HT1080 (cell line): ENCODE results near the gene YIPF5. TPM values are rescaled to one million over a fixed set of nuclear protein-coding genes. Genes with fewer than 3 reads are reported as not detected.

Source experiments
- DNase-seq: peaks from one replicate; pipeline ENCODE4 v3.0.0-alpha.2; 2015; ENCODE audit warnings: low read depth
- total RNA-seq: library from RNA; depleted of rRNA; stranded (reverse); fragments of >200 nt; shearing (Covaris generic); gene quantifications from 2 replicates; pipeline ENCODE4 v1.2.3, GENCODE V29; 2014

YIPF5 gene
- total RNA-seq, 1 experiment from 2014 or later = 43.0 TPM

DNA sequence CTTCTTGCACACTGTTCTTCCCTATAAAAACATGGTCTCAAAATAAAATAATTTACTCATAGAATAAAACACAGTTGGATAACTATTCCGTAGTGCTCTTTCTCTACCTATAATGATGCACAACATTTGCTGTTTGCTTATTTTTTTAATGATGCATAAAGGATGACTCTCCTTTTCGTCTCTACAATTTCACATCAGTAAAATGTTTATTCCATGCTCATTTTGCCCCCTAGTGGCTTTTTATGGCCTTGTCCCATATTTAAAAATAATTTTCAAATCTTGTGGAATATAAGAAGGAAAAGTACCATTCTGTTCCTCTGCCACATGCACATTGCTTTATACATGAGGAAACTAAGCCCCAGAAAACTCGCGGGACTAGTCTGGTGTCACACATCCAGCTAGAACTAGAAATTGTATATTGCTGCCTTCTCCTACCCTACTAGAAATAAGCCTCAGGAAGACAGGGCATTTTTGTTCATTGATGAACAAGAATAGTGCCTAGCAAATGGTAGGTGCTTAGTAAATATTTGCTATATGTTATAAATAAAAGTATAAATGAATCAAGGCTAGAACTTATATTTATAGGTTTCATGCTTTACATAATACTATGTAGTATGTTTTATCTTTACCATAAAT is 12.9 kb upstream of the YIPF5 start:
- DNase-seq = peak; percentile 41

- DNase-seq = peak; percentile 3
These were observed 8.8 kb upstream of the YIPF5 start for GRCh38 chr5:144179226-144179625.

DNA sequence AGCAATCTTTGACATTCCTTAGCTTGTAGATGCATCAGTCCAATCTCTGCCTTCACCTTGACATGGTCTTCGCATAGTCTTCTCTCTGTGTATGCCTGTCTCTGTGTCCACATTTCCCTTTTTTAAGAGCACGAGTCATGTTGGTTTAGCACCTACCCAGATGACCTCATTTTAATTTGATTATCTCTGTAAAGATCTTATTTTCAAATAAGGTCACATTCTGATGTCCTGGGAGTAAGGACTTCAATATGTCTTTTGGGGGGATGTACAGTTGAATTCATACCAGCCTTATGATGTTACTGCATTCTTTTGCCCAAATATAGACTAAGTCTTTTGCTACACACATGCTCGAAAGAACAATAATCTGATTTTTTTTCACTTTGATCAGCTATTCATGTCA is 7.1 kb upstream of the YIPF5 start:
- no peak for DNase-seq

GRCh38 chr5:144173766-144174165 is 3.3 kb upstream of the YIPF5 start:
- DNase-seq = no peak

DNA sequence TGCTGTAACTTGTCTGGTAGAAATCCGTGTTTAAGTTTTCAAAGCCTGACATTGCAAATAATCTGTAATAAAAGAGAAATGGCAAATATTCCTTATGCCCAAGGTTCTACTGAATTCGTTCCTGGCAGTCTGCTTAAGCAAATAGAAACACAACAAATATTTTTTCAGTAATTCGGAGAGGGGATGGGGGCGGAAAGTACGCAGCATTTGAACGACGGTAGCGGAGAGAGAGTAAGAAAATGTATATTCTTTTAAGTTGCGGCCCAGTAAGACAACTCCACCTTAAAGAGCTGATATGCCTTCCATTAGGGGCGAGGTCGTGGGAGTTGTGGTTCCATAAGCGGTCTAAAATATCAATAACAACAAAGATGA is 569 bp downstream of the YIPF5 start:
- DNase-seq = no peak

DNA sequence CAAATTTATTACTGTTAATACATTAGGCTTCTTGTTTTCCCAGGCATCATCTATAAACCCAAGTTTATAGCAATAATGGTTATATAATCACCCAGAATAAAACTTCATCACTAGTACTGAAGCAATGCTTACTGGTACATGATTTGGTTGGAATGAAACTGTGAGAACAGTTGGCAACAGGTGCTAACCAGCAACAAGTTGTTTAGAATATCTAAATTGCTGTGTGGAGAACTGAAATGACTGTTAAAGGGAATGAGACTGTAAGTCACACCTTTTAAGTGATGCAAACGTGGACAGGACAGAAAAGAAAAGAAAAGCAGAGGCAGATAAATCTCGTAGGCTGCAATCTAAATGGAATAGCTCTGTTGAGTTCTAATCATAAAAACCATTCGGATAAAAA is 2.5 kb downstream of the YIPF5 start:
- no peak for DNase-seq

DNA sequence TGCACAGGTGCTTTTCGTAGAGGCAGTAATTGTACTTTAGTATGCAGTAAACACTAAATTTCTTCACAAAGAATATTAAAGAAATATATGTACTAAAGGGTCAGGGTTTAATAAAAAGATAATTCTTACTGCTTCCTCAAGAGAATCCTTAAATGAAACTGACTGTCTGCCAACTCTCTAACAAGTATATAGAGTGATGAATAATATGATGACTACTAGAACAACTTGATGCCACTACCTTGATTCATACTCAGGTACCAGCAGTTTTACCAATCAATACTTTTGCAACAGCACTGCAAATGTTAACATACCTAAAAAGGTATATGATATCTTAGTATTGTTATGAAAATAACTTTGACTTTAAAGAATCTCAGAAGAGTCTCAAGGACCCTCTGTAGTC is 3.8 kb downstream of the YIPF5 start:
- DNase-seq = no peak

GRCh38 chr5:144162686-144163085 is 7.8 kb downstream of the YIPF5 start:
- no peak for DNase-seq

DNA sequence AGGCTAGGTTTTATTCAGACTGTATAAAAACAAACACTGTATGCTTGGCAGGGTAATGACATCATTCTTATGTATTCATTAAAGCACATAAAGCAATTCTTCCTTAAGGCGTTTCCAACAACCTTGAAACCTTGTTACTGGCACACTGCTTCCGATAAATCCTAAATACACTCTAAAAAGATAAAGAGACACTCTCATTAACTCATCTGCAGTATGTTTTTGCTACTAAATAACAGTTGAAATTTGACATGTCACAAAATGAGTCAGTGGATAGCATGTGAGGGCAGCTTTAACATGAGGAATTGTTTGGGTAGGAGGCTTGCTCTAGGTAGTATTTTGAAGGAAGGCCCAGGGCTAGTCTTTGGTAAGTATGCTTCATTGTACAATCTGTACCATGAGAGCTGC is 13.7 kb downstream of the YIPF5 start:
- no peak for DNase-seq

GRCh38 chr5:144151026-144151425 is 19.4 kb downstream of the YIPF5 start:
- DNase-seq = no peak

- no peak for DNase-seq
These were observed 25.3 kb downstream of the YIPF5 start for GRCh38 chr5:144144956-144145751.

GRCh38 chr5:144143625-144144024 is 26.8 kb downstream of the YIPF5 start:
- no peak for DNase-seq

GRCh38 chr5:144142824-144143162 is 27.7 kb downstream of the YIPF5 start:
- DNase-seq = no peak

- DNase-seq = peak; percentile 53
These were observed 28.2 kb downstream of the YIPF5 start for GRCh38 chr5:144142139-144142823.

DNA sequence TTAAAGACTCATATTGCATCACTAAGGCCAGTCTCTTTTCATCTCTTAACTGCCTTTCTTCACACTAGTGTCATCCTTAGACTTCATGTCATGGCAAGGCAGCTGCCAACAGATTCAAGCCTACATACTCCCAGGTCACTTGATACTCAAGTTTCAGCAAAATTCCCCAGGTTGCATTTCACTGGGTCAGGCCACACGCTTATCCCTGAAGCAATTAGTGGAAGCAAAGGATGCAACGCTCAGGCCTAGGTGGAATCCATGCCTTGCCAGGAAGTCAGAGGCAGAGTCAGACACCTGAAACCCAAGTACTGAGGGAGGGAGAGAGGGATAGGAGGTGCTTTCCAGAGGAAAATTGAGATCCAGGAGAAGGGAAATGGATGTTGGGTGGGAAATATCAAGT is 28.9 kb downstream of the YIPF5 start:
- no peak for DNase-seq

DNA sequence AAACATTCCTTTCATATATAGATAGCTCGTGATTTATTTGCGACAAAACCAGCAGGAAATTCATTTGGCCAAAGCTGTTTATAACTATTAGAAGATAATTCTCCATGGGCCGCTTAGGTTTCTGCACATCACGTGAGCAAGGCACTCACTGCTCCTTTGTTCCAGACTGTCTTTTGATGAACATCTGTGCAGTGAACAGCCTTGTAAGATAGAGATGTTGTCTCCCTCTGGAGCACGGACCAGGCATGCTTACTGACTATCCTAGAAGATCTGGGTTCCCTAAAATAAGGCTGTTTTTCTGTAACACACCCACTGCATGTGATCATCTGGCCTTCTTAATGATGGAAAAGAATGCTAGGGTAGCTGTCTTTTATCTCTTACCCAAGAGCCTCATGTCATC is 30.9 kb downstream of the YIPF5 start:
- no peak for DNase-seq

DNA sequence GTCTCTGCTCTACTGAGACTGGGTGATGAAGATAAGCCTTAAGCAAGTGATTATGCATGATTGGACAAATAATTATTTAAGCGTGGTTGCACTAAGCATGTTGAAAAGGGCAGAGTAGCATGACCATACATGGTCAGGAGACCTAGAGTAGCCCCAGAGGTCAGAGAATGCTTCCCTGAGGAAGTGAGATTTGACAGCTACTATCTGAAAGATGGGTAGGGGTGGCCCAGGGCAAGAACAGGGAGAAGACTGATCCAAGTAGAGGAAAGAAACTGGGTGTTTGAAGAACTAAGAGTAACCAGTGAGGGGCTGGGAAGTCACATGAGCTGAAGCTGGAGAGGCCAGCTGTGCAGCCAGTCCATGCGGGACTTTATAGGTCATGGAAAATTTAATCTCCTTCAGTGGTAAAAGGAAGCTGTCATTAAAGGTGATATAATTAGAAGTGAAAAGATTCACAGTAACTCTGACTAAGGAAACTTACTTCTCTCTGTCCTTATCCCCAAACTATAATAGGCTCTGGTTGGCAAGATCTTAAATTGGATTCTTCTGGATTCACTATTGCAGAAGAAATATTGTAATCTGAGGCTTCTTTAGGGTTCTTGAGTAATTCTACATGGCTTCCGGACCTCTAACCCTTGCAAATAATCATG is 35.2 kb downstream of the YIPF5 start:
- DNase-seq = no peak

- no peak for DNase-seq
These were observed 36.1 kb downstream of the YIPF5 start for GRCh38 chr5:144134194-144134826.

- no peak for DNase-seq
These were observed 37.3 kb downstream of the YIPF5 start for GRCh38 chr5:144133050-144133633.

GRCh38 chr5:144131261-144131660 is 39.2 kb downstream of the YIPF5 start:
- no peak for DNase-seq

GRCh38 chr5:144130306-144130705 is 40.2 kb downstream of the YIPF5 start:
- no peak for DNase-seq
